ENCODE results near the gene MASTL.

MASTL gene

DNA sequence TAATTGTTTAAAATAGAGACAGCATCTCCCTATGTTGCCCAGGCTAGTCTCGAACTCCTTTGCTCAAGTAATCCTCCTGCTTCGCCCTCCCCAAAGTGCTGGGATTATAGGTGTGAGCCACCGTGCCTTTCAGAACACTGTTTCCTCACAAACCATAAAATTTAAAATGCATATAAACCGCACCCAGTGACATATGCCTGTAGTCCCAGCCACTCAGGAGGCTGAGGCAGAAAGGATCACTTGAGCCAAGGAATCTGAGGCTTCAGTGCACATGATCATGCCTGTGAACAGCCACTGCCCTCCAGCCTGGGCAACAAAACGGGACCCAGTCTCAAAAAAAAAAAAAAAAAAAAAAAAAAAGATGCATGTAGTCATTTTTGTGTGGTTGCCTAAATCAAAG is 48.7 kb downstream of the MASTL start:
- Histone ChIP-seq H2BK12ac (ENCODE audit: low read length) (no peak overlapping the region), H3K4me1 (ENCODE audit: control insufficient read depth in 1 of 2, insufficient read depth in 2 of 2, low read length in 2 of 2) (peaks cover 0 to 2% of the 10 kb centered on the region in 2 experiments), H3K18ac (ENCODE audit: low read length) (no peak overlapping the region), H2BK120ac (ENCODE audit: insufficient read depth, low read length, poor library complexity) (no peak overlapping the region), H3K4me3 (ENCODE audit: low read depth, low read length) (no peak overlapping the region), H3K4me2 (ENCODE audit: low read length) (no peak overlapping the region), H4K12ac (ENCODE audit: low read depth, low read length) (no peak overlapping the region), H3K4ac (ENCODE audit: low read depth, low read length) (no peak overlapping the region), H3K9me3 (ENCODE audit: insufficient read depth, low read depth, low read length) (no peaks in the 10 kb centered on the region), H3K36me3 (ENCODE audit: control insufficient read depth in 1 of 2, insufficient read depth in 2 of 2, low read length in 2 of 2) (peaks cover 9 to 17% of the 10 kb centered on the region in 2 experiments), H3K23ac (ENCODE audit: low read length) (no peak overlapping the region), H2BK5ac (ENCODE audit: low read depth, low read length, poor library complexity) (no peak overlapping the region), H3K27ac (ENCODE audit: low read depth, low read length) (no peak overlapping the region), H4K91ac (ENCODE audit: low read depth, low read length) (no peak overlapping the region), H3K27me3 (ENCODE audit: insufficient read depth, low read length) (no peaks in the 10 kb centered on the region), H2AK5ac (ENCODE audit: low read length) (no peak overlapping the region), H3K14ac (ENCODE audit: low read length) (no peak overlapping the region), H3K79me1 (ENCODE audit: low read length) (no peaks in the 10 kb centered on the region), H4K8ac (ENCODE audit: low read depth, low read length) (no peak overlapping the region), H3K9ac (ENCODE audit: low read length) (no peak overlapping the region), H2AFZ (ENCODE audit: insufficient read depth, low read length, poor library complexity) (no peak overlapping the region), H3K79me2 (ENCODE audit: control insufficient read depth, insufficient read depth, low read length, poor library complexity) (no peaks in the 10 kb centered on the region)
- no CpG with 5 or more reads among the region's 5 CpGs for WGBS (ENCODE audit: extremely low coverage, insufficient coverage, insufficient read length)
- no peak for DNase-seq

DNA sequence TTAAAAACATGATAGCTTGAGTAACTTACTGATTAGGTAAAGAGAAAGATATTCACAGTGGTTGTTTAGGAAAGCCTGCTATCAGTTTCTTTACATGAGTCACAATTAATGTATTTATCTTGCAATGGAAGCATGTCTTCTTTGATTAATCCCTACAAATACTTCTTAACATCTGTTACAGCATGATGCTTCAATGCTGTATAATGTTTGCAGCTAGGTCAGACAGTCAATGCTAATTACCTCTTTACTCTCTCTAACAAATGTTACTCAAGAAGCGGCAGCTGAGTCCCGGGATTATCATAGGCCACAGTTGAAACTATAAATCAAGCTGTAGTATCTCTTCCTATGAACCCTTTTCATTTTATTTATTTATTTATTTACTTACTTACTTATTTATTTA is 52.2 kb downstream of the MASTL start:
- no peak overlapping the region for H3K18ac ChIP-seq (ENCODE audit: low read length)
- H3K36me3 ChIP-seq (ENCODE audit: control insufficient read depth in 1 of 2, insufficient read depth in 2 of 2, low read length in 2 of 2) = peaks cover 20 to 24% of the 10 kb centered on the region in 2 experiments
- no peak for DNase-seq
- H3K79me2 ChIP-seq (ENCODE audit: control insufficient read depth, insufficient read depth, low read length, poor library complexity) = no peaks in the 10 kb centered on the region
- H4K12ac ChIP-seq (ENCODE audit: low read depth, low read length) = no peak overlapping the region
- H3K23ac ChIP-seq (ENCODE audit: low read length) = no peak overlapping the region
- H2AFZ ChIP-seq (ENCODE audit: insufficient read depth, low read length, poor library complexity) = no peak overlapping the region
- H4K91ac ChIP-seq (ENCODE audit: low read depth, low read length) = no peak overlapping the region
- no peak overlapping the region for H3K4ac ChIP-seq (ENCODE audit: low read depth, low read length)
- H4K8ac ChIP-seq (ENCODE audit: low read depth, low read length) = no peak overlapping the region
- H2BK120ac ChIP-seq (ENCODE audit: insufficient read depth, low read length, poor library complexity) = no peak overlapping the region
- no peaks in the 10 kb centered on the region for H3K4me1 ChIP-seq (ENCODE audit: control insufficient read depth in 1 of 2, insufficient read depth in 2 of 2, low read length in 2 of 2)
- no peak overlapping the region for H3K27ac ChIP-seq (ENCODE audit: low read depth, low read length)
- no peaks in the 10 kb centered on the region for H3K9me3 ChIP-seq (ENCODE audit: insufficient read depth, low read depth, low read length)
- no peak overlapping the region for H3K4me2 ChIP-seq (ENCODE audit: low read length)
- no peak overlapping the region for H2AK5ac ChIP-seq (ENCODE audit: low read length)
- no peak overlapping the region for H3K14ac ChIP-seq (ENCODE audit: low read length)
- WGBS (ENCODE audit: extremely low coverage, insufficient coverage, insufficient read length) = no CpG with 5 or more reads among the region's 2 CpGs
- no peak overlapping the region for H2BK5ac ChIP-seq (ENCODE audit: low read depth, low read length, poor library complexity)
- H3K4me3 ChIP-seq (ENCODE audit: low read depth, low read length) = no peak overlapping the region
- H3K79me1 ChIP-seq (ENCODE audit: low read length) = no peaks in the 10 kb centered on the region
- no peaks in the 10 kb centered on the region for H3K27me3 ChIP-seq (ENCODE audit: insufficient read depth, low read length)
- H2BK12ac ChIP-seq (ENCODE audit: low read length) = no peak overlapping the region
- H3K9ac ChIP-seq (ENCODE audit: low read length) = no peak overlapping the region

DNA sequence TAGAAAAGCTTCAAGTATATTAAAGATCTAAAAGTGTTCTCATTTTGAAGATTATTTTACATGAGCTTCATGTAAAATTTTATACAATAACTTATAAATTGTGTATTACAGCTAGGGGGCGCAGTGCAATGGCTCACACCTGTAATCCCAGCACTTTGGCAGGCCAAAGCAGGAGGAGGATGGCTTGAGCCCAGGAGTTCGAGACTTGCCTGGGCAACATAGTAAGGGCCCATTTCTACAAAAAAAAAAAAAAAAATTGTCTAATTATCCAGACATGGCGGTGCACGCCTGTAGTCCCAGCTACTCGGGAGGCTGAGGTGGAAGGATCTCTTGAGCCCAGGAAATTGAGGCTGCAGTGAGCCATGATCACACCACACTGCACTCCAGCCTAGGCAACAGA is 68.8 kb downstream of the MASTL start:
- no peak overlapping the region for H2AFZ ChIP-seq (ENCODE audit: insufficient read depth, low read length, poor library complexity)
- H2BK12ac ChIP-seq (ENCODE audit: low read length) = no peak overlapping the region
- H3K4me1 ChIP-seq (ENCODE audit: control insufficient read depth in 1 of 2, insufficient read depth in 2 of 2, low read length in 2 of 2) = no peaks in the 10 kb centered on the region
- H2AK5ac ChIP-seq (ENCODE audit: low read length) = no peak overlapping the region
- H4K12ac ChIP-seq (ENCODE audit: low read depth, low read length) = no peak overlapping the region
- H3K9ac ChIP-seq (ENCODE audit: low read length) = no peak overlapping the region
- no peak overlapping the region for H3K14ac ChIP-seq (ENCODE audit: low read length)
- no peak overlapping the region for H2BK5ac ChIP-seq (ENCODE audit: low read depth, low read length, poor library complexity)
- no CpG with 5 or more reads among the region's 5 CpGs for WGBS (ENCODE audit: extremely low coverage, insufficient coverage, insufficient read length)
- H3K27me3 ChIP-seq (ENCODE audit: insufficient read depth, low read length) = no peaks in the 10 kb centered on the region
- H3K79me2 ChIP-seq (ENCODE audit: control insufficient read depth, insufficient read depth, low read length, poor library complexity) = no peaks in the 10 kb centered on the region
- no peaks in the 10 kb centered on the region for H3K79me1 ChIP-seq (ENCODE audit: low read length)
- no peak overlapping the region for H2BK120ac ChIP-seq (ENCODE audit: insufficient read depth, low read length, poor library complexity)
- no peak overlapping the region for H3K4me2 ChIP-seq (ENCODE audit: low read length)
- H3K9me3 ChIP-seq (ENCODE audit: insufficient read depth, low read depth, low read length) = no peaks in the 10 kb centered on the region
- H3K4ac ChIP-seq (ENCODE audit: low read depth, low read length) = no peak overlapping the region
- H4K91ac ChIP-seq (ENCODE audit: low read depth, low read length) = no peak overlapping the region
- H3K36me3 ChIP-seq (ENCODE audit: control insufficient read depth in 1 of 2, insufficient read depth in 2 of 2, low read length in 2 of 2) = peaks cover 6 to 10% of the 10 kb centered on the region in 2 experiments
- H3K18ac ChIP-seq (ENCODE audit: low read length) = no peak overlapping the region
- H3K23ac ChIP-seq (ENCODE audit: low read length) = no peak overlapping the region
- peak; percentile 13 to 71 for DNase-seq
- no peak overlapping the region for H3K27ac ChIP-seq (ENCODE audit: low read depth, low read length)
- H3K4me3 ChIP-seq (ENCODE audit: low read depth, low read length) = no peak overlapping the region
- H4K8ac ChIP-seq (ENCODE audit: low read depth, low read length) = no peak overlapping the region

DNA sequence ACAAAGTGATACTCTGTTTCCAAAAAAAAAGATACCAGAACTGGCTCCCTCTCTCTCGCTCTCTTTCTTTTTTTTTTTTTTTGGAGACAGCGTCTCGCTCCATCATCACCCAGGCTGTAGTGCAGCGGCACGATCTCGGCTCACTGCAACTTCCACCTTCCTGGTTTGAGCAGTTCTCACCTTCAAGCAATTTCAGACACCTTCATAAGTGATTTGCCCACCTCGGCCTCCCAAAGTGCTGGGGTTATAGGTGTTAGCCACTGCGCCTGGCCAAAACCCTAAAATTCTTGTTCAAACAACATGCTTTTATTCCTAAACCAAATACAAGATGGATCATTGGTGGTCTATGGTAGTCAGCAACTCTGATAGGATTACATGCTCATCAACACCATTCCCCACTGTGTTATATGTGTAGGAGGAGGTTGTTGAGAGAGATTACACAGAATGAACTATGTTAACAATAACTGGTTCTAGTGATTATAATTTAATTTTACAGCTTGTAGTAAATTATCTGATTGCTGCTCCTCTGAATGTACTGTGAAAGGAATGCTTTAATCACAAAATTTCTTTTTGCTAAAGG is 69.9 kb downstream of the MASTL start:
- H3K4me2 ChIP-seq (ENCODE audit: low read length) = no peak overlapping the region
- no peak overlapping the region for H3K9ac ChIP-seq (ENCODE audit: low read length)
- H2AK5ac ChIP-seq (ENCODE audit: low read length) = no peak overlapping the region
- H3K9me3 ChIP-seq (ENCODE audit: insufficient read depth, low read depth, low read length) = no peaks in the 10 kb centered on the region
- H4K8ac ChIP-seq (ENCODE audit: low read depth, low read length) = no peak overlapping the region
- no peak overlapping the region for H2BK5ac ChIP-seq (ENCODE audit: low read depth, low read length, poor library complexity)
- no peak overlapping the region for H3K18ac ChIP-seq (ENCODE audit: low read length)
- peaks cover 8 to 9% of the 10 kb centered on the region in 2 experiments for H3K36me3 ChIP-seq (ENCODE audit: control insufficient read depth in 1 of 2, insufficient read depth in 2 of 2, low read length in 2 of 2)
- no peaks in the 10 kb centered on the region for H3K27me3 ChIP-seq (ENCODE audit: insufficient read depth, low read length)
- H2AFZ ChIP-seq (ENCODE audit: insufficient read depth, low read length, poor library complexity) = no peak overlapping the region
- no peak overlapping the region for H3K23ac ChIP-seq (ENCODE audit: low read length)
- H4K91ac ChIP-seq (ENCODE audit: low read depth, low read length) = no peak overlapping the region
- no peak overlapping the region for H2BK12ac ChIP-seq (ENCODE audit: low read length)
- H3K79me1 ChIP-seq (ENCODE audit: low read length) = no peaks in the 10 kb centered on the region
- H3K14ac ChIP-seq (ENCODE audit: low read length) = no peak overlapping the region
- no peak overlapping the region for H2BK120ac ChIP-seq (ENCODE audit: insufficient read depth, low read length, poor library complexity)
- H3K79me2 ChIP-seq (ENCODE audit: control insufficient read depth, insufficient read depth, low read length, poor library complexity) = no peaks in the 10 kb centered on the region
- no peak overlapping the region for H3K4ac ChIP-seq (ENCODE audit: low read depth, low read length)
- no peak overlapping the region for H4K12ac ChIP-seq (ENCODE audit: low read depth, low read length)
- H3K4me1 ChIP-seq (ENCODE audit: control insufficient read depth in 1 of 2, insufficient read depth in 2 of 2, low read length in 2 of 2) = no peaks in the 10 kb centered on the region
- WGBS (ENCODE audit: extremely low coverage, insufficient coverage, insufficient read length) = no CpG with 5 or more reads among the region's 8 CpGs
- no peak for DNase-seq
- H3K27ac ChIP-seq (ENCODE audit: low read depth, low read length) = no peak overlapping the region
- H3K4me3 ChIP-seq (ENCODE audit: low read depth, low read length) = no peak overlapping the region
